ENCODE results near the gene GRIA3.
A peak's percentile ranks its signal among the peaks of the same experiment; 100 is the strongest.

Gene GRIA3

DNA sequence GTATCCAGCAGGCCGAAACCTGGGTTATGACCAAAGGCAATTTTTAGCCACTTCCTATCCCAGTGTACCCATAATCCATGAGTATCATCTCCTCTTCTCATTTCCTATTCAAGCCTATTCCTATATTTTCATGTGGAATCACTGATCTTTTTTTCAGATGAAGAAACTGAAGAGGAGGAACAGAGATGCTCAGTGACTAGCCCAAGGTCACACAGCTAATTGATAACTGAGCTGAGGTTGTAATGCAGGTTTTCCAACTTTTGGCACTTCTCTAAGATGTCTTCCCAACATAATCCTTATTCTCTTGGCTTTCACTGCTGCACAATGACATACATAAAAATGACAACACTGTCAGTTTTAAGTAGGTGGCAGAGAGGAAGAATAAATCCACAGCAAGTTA, 15.3 kb downstream of the GRIA3 start:
- no peak for DNase-seq (ENCODE audit: low spot score)

DNA sequence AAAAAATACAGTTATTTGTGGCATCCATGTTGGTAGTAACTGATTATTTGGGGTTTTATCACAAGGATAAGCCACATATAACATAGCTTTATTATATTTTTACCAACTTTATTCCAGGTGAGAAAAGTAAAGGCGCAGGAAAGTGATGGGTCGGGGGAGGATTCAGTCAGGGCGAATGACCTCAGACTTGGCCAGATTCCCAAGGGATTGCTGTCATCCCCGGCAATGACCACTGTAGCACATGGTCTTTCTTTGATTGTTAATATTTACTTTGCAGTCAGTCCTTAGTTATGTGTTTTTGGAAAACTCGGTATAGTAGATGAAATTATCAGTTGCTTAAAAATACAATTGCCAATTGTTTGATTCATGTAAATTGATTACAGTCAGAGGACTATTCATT, 17.6 kb downstream of the GRIA3 start:
- DNase-seq (ENCODE audit: low spot score) = no peak

DNA sequence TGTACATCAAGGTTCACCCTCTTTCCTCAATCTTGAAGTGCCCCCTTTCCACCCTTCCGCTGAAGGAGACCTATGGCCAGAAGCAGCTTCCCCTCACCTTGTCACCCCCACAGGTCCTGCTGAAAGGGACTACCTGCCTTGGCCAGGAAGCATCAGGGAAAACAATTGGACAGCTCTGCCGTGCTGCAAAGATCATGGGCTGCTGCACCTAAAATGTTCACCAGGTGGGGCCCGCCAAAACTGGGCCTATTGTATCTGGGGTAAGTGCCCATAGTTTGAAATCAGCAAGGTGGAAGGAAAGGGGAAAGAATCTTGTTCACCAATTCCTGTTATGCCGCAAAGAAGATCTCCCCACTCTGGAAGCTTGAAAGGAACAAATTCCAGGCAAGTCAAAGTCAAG, 18.4 kb downstream of the GRIA3 start:
- DNase-seq (ENCODE audit: low spot score) = no peak

DNA sequence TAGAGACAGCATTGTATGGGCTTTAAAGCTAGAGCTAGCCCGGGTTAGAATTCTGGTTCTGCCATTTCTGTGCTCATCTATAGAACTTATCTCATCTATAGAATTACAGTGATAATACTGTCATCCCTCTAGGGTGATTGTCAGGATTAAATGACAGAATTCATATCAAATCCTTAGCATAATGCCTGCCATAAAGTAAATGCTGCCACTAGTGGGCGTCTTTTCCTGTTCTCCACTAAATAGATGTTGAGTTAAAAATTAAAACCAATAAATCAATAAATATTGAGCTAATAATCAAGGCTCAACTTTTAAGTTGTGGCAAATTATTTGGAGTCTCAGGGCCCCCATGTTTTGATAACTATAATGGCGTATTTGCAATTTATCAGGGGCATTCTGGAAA, 19.7 kb downstream of the GRIA3 start:
- no peak for DNase-seq (ENCODE audit: low spot score)

DNA sequence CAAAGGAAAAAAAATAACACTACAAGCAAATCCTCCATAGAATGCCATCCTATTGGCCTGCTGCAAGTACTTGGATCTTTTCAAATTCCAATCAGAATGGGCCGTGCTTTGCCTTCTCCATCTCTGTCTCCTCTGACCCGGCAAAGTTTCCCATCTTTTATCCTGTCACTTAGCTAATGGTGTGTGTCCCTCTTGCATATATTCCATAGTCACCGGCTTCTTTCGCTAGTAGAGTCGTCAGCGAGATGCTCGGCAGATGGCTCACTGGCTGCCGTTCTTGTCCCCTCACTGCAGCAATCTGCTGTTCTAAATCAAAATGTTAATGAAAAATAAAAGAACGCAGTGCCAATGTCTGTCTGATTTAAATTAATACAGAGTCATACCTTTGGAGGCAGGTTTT, 22.1 kb downstream of the GRIA3 start:
- DNase-seq (ENCODE audit: low spot score) = no peak

DNA sequence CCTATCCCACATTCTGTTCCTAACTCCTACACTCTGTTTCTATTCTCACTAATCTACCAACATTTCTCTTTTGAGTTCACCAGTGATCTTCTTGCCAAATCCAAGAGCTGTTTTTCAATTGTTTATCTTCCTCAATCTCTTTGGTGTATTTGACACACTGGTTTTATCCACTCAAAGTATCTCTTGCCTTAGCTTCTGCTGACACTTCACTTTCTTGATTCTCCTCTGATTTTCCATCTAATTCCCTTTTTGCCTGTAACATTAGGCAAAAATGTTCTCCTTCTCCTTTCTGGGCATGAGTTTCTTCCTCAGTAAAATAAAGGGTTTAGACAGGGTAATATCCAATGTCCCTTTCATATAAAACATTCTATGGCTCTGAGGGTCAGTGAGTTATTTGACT, 26.2 kb downstream of the GRIA3 start:
- DNase-seq (ENCODE audit: low spot score) = no peak

DNA sequence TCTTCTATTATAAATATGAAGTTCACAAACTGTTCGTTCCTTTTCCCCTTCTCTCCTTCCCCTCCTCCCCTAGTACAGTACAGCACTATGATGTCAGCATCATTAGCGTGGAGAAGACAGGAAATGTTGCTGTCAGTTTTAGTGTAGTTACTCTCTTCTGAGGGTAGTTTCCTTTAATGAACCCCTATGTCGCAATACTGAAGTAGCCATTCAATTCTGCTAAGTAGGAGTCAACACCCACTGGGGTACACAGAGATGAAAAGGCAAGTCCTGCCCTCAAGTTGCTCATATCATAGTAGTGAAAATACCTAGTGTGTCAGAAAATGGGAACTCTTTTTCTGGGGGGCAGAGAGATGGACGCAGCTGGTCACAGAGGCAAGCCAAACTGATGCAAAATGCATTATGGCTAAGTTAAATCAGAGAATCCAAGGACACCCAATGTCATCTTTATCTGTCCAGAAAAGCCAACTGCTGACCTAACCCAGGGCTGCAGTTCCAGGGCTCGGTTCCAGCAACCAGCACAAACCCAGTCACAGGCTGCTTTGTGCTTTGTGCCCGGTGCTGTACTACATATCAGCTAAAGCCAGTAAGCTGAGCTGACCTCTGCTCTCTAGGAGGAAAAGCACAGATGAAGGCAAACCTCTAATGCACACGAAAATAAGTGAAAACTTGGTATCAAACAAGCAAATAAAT, 31.5 kb downstream of the GRIA3 start:
- no peak for DNase-seq (ENCODE audit: low spot score)

DNA sequence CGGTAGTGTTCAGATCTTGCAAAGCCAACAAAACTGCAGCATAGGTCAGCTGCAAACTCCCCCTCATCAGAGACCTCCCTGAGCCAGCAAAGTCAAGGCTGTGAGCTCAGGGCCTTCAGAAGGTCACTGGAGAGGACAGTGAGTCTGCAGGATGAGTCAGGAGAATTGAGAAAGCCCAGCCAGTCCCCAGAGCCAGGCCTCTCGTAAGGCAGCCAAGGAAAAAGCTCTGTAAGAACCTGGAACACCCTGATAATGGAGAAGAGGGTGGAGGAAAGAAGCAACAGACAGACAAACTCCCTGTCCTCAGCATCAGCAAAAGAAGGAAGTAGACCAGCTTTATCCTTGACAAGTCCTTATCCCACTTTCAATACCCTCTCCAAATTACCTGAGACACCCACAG, 33.0 kb downstream of the GRIA3 start:
- DNase-seq (ENCODE audit: low spot score) = no peak

DNA sequence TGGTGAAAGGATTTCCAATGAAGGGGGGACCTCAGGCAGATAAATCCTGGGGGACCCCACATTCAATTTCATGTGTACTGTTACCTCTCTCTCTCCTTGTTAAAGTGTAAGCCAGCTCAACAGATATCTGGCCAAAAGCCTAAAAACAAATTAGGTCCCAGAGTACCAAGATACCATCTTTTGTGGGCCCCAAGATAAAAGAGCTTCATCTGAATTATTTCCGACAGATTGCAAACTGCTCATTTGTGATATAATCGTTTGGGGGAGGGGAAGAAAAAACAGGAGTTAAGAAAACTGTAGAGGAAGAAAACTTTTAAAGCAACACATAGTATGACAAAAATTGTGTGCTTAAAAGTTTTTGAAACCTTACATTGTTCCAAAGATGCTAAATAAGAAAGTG, 33.6 kb downstream of the GRIA3 start:
- DNase-seq (ENCODE audit: low spot score) = no peak

DNA sequence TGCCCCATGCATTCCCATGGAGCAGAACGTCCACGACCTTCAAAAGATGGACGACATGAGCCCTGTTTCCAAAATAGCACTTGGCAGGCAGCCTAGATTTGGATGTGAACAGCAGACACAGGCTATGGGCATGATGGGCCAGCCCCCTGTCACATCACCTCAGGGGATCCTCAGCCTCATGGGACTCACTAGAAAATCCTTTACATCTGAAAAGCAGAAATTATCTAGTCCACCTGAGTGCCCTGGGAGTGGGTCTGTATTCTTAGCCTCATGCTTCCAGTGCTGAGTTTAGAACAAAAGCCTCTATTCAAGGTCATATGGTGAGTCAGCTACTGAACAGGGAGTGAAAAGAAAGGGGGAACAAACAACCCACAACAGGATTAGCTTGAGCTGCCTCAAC, 35.8 kb downstream of the GRIA3 start:
- DNase-seq (ENCODE audit: low spot score) = no peak

DNA sequence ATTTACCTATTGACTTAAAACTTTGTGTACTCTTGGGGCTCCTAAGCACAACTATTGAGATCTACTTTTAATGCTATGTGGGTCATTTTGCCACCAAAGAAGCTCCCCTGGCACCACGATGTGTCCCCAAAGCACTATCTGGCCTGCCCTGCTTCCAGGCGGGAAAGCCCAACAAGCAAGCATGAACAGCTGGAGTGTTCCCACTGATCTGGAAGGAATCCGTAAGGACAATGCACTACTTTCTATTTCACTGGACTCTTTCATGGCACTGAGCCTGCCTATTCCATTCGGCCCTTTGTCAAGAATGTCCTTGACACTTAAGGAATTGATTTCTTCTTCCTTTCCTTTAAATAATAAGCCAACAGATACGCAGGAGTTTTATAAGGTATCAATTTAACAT, 38.8 kb downstream of the GRIA3 start:
- no peak for DNase-seq (ENCODE audit: low spot score)

DNA sequence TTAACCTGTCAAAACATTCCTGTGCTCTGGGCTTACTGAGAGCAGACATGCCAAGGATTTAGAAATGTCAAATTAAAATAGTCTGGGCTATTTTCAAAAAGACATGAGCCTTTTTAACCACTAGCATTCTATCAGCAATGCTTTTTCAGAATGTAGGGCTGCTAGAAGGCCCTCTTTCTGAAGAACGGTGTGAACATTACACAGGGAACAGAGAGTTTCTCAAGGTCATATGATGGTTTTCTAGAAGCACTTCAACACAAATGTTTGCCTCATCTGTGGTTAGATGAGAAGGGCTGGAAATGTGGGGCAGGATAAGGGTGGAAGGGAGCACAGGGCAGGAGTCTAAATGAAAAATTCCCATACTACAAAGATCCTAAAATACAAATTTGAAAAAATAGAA, 39.3 kb downstream of the GRIA3 start:
- DNase-seq (ENCODE audit: low spot score) = no peak

DNA sequence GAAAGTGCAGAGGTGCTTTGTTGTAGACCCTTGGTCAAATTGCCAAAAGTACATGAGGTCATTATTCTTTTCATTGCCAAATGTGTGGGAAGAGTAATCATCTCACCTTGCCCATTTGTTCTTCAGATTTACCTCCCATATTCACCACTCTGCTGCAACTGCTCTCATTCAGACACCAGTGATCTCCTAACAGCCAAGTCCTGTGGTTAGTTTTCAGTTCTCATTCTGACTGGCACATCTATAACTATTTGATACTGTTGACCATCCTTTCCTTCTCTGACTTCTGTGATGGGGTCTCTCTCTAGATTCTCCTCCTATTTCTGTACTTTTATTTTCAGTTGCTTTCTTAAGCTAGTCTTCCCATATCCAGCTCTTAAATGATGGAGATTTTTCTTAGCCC, 39.8 kb downstream of the GRIA3 start:
- DNase-seq (ENCODE audit: low spot score) = no peak

DNA sequence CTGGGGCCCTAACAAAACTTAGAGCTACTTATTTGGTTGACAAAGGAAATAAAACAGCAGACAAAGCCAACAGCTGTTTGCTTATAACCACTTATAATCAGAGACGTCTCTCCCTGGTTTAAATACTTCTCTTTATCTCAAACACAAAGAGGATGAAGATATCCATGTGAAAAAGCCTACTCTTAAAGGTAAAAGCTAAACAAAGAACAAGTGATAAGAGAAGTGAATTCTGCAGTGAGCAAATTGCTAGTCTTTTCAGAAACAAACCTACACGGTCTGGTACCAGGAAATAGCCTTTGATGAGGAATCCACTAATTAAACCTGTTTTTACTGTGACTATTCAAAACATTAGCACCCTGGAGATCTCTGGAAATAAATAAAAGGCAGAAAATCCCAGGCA, 46.7 kb downstream of the GRIA3 start:
- DNase-seq (ENCODE audit: low spot score) = no peak

DNA sequence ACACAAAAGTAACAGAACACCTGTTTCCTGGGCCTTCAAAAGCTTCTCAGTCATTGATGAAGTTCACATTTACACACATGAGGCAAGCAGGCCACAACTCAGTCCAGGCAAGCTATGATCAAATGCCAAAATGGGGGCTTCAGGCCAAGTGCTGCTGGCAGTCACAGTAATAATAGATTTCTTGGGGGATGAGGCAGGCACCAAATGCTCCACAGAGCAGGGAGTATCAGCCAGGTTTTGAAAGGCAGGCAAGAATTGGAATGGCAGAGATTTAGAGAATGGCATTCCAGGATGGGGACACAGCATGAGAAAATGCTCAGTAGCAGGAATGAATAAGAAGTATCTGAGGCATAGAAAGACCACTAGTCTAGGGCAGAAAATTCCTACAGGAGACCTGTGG, 52.8 kb downstream of the GRIA3 start:
- no peak for DNase-seq (ENCODE audit: low spot score)

DNA sequence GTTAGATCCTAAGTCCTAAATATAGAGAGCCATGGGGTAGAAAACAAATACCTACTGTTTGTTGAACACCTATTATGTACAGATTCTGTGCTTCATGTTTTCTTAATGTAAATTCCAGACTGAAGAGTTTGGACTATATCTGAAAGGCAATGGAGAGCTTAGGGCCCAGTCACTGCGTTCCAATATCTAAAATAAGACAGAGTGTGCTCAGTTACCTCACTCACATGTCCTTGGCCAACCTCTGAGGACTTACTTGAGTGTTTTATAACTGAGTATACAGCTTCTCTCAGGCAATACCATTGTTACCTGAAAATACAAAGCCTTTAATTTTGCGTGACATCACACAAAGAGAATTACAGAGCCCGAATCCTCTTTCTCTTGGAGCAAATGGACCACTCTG, 53.2 kb downstream of the GRIA3 start:
- no peak for DNase-seq (ENCODE audit: low spot score)

DNA sequence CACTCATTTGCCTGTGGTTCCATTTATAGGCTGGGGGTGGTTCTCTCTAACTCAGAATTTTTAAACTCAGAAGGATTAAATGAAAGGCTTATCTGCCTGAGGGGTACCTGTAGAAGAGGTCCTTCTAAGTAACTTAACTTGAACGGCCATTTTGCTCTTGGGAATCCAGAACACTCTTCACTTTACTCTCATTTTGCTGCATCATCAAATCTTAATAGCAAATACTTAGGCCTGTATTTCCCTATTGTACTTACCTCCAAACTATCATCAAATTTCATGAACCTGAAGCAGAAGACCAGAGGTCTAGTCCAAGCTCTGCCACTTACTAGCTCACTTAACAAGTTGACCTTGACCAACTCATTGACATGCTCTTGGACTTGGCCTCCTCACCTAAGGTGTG, 70.4 kb downstream of the GRIA3 start:
- DNase-seq (ENCODE audit: low spot score) = no peak

DNA sequence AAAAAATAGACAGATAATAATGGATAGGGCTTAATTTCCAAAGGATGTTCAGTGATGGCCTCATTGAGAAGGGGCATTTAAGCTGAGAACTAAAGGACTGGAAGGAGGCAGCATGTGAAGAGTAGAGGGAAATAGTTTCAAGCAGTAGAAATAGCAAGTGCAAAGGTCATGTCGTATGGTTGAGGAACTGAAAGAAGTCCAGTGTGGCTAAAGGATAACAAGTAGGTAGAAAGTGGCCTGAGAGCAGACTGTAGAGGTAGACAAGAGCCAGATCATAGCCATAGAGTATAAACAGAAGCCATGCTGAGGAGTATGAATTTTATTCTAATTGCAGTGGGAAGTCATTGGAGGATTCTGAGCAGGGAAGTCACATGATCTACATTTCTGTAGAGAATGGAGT, 72.3 kb downstream of the GRIA3 start:
- no peak for DNase-seq (ENCODE audit: low spot score)

DNA sequence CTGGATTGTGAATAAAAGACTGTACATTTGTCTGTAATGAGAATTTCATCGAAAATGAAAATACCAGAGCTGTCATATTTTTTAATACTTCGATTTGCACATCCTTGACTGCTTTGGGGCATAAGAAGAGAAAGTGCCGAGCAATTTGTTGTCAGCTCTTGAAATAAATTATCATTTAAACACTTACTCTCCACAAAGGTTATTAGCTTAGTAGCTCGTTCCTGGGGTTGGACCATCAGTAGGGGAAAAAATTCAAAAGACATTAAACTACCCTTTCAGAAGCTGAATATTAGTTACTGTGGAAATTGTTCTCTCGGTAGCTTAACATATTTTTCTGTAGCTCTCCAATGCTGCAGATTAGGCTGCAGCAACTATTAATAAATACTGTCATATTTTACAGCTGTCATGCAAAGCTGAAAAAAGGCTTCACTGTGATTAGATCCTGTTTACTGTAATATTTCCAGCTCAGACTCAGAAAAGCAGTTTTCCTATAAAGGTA, 76.9 kb downstream of the GRIA3 start:
- no peak for DNase-seq (ENCODE audit: low spot score)

DNA sequence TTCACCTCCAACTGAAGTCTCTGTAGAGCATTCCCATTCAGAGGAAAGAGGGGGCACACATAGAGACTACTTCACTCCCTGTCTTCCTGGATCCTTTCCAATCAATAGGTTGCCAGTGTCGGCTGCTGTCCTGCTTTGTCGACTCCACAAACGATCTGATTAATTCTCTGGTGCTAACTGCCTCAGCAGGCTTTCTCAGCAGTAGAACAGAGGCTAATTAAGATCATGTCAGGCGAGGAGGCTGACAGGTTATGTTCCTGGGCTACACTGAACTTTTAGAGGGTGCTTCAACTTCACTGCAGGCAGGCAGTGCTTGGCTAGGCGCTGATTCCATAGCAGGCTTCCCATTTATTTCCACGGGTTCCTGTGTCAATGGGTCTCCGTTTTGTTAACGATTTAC, 79.2 kb downstream of the GRIA3 start:
- peak; percentile 39 for DNase-seq (ENCODE audit: low spot score)

DNA sequence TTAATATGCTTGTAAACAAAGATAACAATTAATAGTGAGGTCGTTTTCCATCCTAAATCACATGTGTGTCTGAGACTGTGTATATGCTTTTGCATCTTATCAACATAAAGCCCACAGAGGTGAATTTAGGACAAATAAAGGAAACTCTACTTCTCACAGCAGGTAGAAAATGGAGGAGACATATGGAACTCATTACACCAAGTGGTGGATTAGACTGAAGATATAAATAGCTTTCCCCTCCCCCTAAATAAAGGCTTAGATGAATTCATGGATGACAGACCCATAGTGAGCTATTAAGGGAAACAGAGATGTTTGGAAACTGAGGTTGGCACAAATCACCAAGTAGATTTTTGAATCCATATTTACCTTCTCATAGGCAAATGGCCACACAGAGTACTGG, 79.7 kb downstream of the GRIA3 start:
- no peak for DNase-seq (ENCODE audit: low spot score)

DNA sequence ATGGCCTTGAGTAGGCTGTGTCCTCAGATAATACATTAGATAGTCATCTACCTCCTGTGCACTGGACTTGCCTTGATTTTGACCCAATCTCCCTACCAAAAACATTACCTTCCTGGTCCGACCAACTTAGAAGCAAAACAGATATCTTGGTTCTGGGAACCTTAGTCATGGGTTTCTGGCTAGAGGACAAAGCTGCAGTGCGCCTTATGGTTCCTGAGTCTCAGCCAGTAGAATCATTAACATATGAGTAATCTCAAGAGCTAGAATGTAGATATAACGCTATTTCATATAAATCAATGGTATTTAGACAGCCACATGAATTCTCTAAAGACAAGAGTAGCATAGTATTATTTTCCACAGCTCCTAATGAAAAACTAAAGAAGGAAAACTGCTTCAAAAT, 83.1 kb downstream of the GRIA3 start:
- DNase-seq (ENCODE audit: low spot score) = no peak

DNA sequence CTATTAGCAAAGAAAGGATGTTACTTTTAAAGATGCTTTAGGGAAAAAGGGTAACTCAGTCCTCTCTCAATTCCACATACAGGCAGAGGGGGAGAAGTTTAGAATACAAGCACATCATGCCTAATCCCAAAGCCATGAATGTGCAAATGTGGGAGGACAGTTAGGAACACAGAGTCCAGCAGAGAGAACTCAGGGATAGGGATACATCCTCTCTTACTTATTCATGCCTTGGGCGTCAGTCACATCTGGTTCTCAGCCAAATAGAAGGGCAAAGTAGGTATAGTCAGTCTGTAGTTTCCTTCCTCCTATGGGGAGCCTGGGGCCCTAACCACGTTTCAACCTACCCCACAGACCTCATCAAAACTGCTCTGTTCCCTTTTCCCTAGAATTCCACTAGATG, 87.8 kb downstream of the GRIA3 start:
- no peak for DNase-seq (ENCODE audit: low spot score)

DNA sequence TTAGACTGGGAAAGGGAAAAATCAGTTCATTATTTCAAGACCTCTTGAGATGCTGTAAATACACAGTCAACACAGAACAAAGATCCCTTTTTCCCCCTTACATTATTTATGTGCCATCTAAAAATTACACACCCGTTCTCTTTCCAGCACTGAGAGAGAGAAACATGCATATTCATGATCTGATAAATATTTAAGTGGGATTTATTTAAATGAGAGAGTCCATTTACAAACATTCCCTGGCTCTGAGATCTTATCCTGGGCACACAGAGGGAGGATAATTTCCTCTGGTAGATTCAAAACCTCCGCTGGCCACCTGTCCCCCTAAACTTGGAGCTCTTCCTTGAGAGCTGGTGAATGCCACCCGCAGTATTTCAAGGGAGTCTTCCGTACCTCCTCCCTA, 88.6 kb downstream of the GRIA3 start:
- no peak for DNase-seq (ENCODE audit: low spot score)

DNA sequence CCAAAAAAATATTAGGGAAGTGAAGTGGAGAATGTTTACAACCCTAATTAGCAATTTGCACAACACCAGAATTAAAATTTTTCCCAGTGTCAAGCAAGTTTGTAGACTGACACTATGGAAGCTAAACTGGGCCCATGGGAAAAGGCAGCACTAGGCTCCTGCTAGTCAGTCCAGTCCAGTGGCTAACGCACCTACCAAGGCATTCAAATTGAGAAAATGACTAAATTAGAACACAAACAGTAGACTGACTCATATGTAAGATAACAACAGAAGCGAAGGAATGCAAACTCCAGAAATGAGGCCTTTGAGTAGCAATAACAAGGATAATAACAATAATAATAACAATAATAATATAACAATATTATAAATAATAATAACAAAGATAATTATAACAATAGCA, 90.7 kb downstream of the GRIA3 start:
- no peak for DNase-seq (ENCODE audit: low spot score)
